Measurements from ENCODE around the gene CLIP4.

DNA sequence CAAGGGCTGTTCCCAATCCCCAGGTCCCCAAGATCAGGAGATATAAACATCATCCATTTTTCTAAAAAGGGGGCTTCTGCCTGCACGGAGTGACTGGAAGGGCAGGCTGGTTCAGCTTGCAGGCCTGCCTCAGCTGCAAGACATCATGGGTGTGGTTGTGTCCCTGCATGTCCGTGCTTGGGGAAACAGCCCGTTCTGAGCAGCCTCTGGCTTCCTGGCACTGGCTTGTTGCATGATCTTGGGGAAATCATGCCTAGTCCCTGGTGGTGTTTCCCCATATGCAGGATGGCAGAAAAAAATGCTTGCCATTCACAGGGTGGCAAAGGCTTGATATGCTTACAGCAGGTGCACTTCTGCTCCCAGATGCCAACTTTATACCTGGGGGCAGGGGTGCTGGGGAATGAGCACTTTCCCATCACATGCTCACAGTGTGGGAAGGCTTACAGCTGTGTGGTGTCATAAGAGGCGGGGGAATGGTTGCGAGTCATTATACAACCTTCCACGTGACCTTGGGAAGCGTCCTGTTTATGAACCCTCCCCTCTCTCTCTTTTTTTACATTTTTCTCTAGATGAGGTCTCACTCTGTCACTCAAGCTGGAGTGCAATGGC lies 48.1 kb upstream of the CLIP4 start:
- no peak for TF ChIP-seq CTCF (conservative IDR thresholded peaks at IDR 0.05; ENCODE audit: low read length)
- TF ChIP-seq EZH2phosphoT487 (IDR thresholded peaks at IDR 0.05; ENCODE audit: borderline replicate concordance, low read depth, low read length): no peak

Measured in OCI-LY7 (cell line).